GM18520 (cell line): ENCODE results near the gene NT5DC1.
A peak's percentile ranks its signal among the peaks of the same experiment; 100 is the strongest.

Source experiments
- ATAC-seq: cut with Tn5 transposase; IDR thresholded peaks from one replicate; pipeline ENCODE4 v1.9.1; 2021; ENCODE audit not compliant: unreplicated experiment

NT5DC1 gene

GRCh38 chr6:116136373-116136772 is 35.7 kb downstream of the NT5DC1 start:
- ATAC-seq, result no peak

GRCh38 chr6:116136933-116137340 is 36.3 kb downstream of the NT5DC1 start:
- ATAC-seq, result no peak

GRCh38 chr6:116139917-116140316 is 39.3 kb downstream of the NT5DC1 start:
- no peak for ATAC-seq

GRCh38 chr6:116144605-116145004 is 44.0 kb downstream of the NT5DC1 start:
- ATAC-seq, result no peak

- ATAC-seq, result no peak
Measured at GRCh38 chr6:116145803-116146675, 45.4 kb downstream of the NT5DC1 start.

GRCh38 chr6:116152620-116153019 is 52.0 kb downstream of the NT5DC1 start:
- ATAC-seq, result no peak

- ATAC-seq, result no peak
Measured at GRCh38 chr6:116154887-116155286, 54.2 kb downstream of the NT5DC1 start.

GRCh38 chr6:116156405-116157326 is 56.0 kb downstream of the NT5DC1 start:
- no peak for ATAC-seq

- ATAC-seq, result no peak
Measured at GRCh38 chr6:116157391-116157790, 56.7 kb downstream of the NT5DC1 start.

GRCh38 chr6:116158641-116159040 is 58.0 kb downstream of the NT5DC1 start:
- no peak for ATAC-seq

GRCh38 chr6:116159782-116160524 is 59.3 kb downstream of the NT5DC1 start:
- ATAC-seq, result peak; percentile 62

GRCh38 chr6:116165596-116165995 is 64.9 kb downstream of the NT5DC1 start:
- ATAC-seq, result peak; percentile 67

- no peak for ATAC-seq
Measured at GRCh38 chr6:116166369-116166768, 65.7 kb downstream of the NT5DC1 start.

GRCh38 chr6:116168148-116168547 is 67.5 kb downstream of the NT5DC1 start:
- no peak for ATAC-seq

- ATAC-seq, result no peak
Measured at GRCh38 chr6:116169880-116170279, 69.2 kb downstream of the NT5DC1 start.

- no peak for ATAC-seq
Measured at GRCh38 chr6:116170358-116171057, 69.9 kb downstream of the NT5DC1 start.

GRCh38 chr6:116173928-116174327 is 73.3 kb downstream of the NT5DC1 start:
- ATAC-seq, result no peak

- no peak for ATAC-seq
Measured at GRCh38 chr6:116175344-116175743, 74.7 kb downstream of the NT5DC1 start.

- no peak for ATAC-seq
Measured at GRCh38 chr6:116176596-116176995, 75.9 kb downstream of the NT5DC1 start.

GRCh38 chr6:116180375-116180774 is 79.7 kb downstream of the NT5DC1 start:
- no peak for ATAC-seq
